Caco-2 (cell line): ENCODE data around the gene NUP205. TPM values are rescaled to one million over a fixed set of nuclear protein-coding genes. Genes with fewer than 3 reads are reported as not detected.

Experiments used
- BruUV-seq: library from RNA; stranded (reverse); fragments of 400-500 nt; replicated peaks from 2 replicates; lab custom pipeline; 2021; lab: Mats Ljungman, UMichigan
- CTCF ChIA-PET: fragments of 300-600 bp; sonication (Branson Sonifier 250); formaldehyde crosslinking; loops from one replicate; lab custom pipeline; 2022; ENCODE audit warnings: antibody characterized with exemption; lab: Charles Lee
- POLR2A ChIA-PET: fragments of 300-600 bp; sonication (Branson Sonifier 250); formaldehyde crosslinking; loops from one replicate; lab custom pipeline; 2022; ENCODE audit warnings: antibody characterized with exemption; lab: Charles Lee
- DNase-seq, 2 experiments: peaks; one replicate each; pipeline versions ENCODE4 v3.0.0 to v3.0.0-alpha.2; 2020 to 2022
- H3K27me3 ChIP-seq: replicated peaks from 2 replicates; pipeline ENCODE4 v1.6.0; 2011; ENCODE audit warnings: low read length; ENCODE audit not compliant: control insufficient read depth, insufficient read depth
- H3K36me3 ChIP-seq: 2 replicates; pipeline ENCODE4 v1.5.1; 2011; ENCODE audit warnings: low read length; ENCODE audit not compliant: control insufficient read depth, insufficient read depth
- H3K4me1 ChIP-seq: fragments of 250-450 bp; sonication (Bioruptor Pico); 2 replicates; pipeline ENCODE4 v1.5.1; 2020; ENCODE audit warnings: mild to moderate bottlenecking
- H3K4me3 ChIP-seq: 2 replicates; pipeline ENCODE4 v1.5.1; 2011; ENCODE audit warnings: low read depth, mild to moderate bottlenecking, control low read depth, low read length
- H3K9me3 ChIP-seq: fragments of 250-450 bp; sonication (Bioruptor Pico); 2 replicates; pipeline ENCODE4 v1.5.1; 2020; ENCODE audit warnings: mild to moderate bottlenecking, moderate library complexity
- H3K27ac Mint-ChIP-seq: one replicate; pipeline ENCODE4 v1.8.0; 2022; ENCODE audit warnings: mixed read lengths; ENCODE audit not compliant: unreplicated experiment
- H3K27me3 Mint-ChIP-seq: one replicate; pipeline ENCODE4 v1.8.0; 2022; ENCODE audit warnings: mixed read lengths; ENCODE audit not compliant: insufficient read depth, unreplicated experiment
- H3K36me3 Mint-ChIP-seq: one replicate; pipeline ENCODE4 v1.8.0; 2022; ENCODE audit warnings: mild to moderate bottlenecking, mixed read lengths; ENCODE audit not compliant: insufficient read depth, unreplicated experiment
- H3K4me1 Mint-ChIP-seq: one replicate; pipeline ENCODE4 v1.8.0; 2022; ENCODE audit warnings: low read depth, mixed read lengths; ENCODE audit not compliant: unreplicated experiment
- H3K4me3 Mint-ChIP-seq: one replicate; pipeline ENCODE4 v1.8.0; 2022; ENCODE audit warnings: mild to moderate bottlenecking, moderate library complexity, mixed read lengths; ENCODE audit not compliant: unreplicated experiment
- H3K9me3 Mint-ChIP-seq: one replicate; pipeline ENCODE4 v1.8.0; 2022; ENCODE audit warnings: mixed read lengths; ENCODE audit not compliant: unreplicated experiment
- CTCF ChIP-seq, 2 experiments: fragments of 200-600 bp in 1 of 2; IDR thresholded peaks; 1 replicate in 1 of 2; 2 replicates in 1 of 2; pipeline versions ENCODE4 v1.5.1 to v1.8.0; 2011 to 2022; ENCODE audit warnings: antibody characterized with exemption in 1 of 2, control low read depth in 1 of 2, inconsistent platforms in 1 of 2, low read depth in 1 of 2, low read length in 1 of 2, mild to moderate bottlenecking in 1 of 2, moderate library complexity in 1 of 2; ENCODE audit not compliant: insufficient read depth in 1 of 2, severe bottlenecking in 1 of 2, unreplicated experiment in 1 of 2
- intact Hi-C: fragments of 100-400 bp; cut with micrococcal nuclease; formaldehyde crosslinking; loops from one replicate; pipeline ENCODE4 v1.10.0; 2022; ENCODE audit not compliant: unreplicated experiment
- total RNA-seq: library from RNA; stranded (reverse); gene quantifications from 2 replicates; pipeline ENCODE4 v1.2.3, GENCODE V29; 2022

NUP205 gene
- total RNA-seq, 1 experiment from 2014 or later, result 115 TPM

DNA sequence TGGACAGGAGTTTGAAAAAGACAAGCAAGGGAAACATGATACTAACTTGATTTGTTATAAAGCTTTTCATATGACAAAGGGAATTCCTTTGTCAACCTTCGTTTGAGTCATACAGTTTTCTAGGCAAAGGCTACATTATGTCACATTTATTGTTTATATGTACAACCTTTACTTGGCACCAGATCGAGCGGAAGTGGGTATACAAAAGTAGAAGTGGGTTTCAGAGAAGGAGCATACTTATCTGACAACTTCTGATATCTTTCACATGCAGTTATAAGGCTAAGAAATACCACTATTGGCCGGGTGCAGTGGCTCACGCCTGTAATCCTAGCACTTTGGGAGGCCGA is 115.6 kb downstream of the NUP205 start:
- no TSS peak for BruUV-seq
- H3K4me3 Mint-ChIP-seq, result no peak overlapping the region
- Histone ChIP-seq H3K9me3 (no peaks in the 10 kb centered on the region), H3K27me3 (no peaks in the 10 kb centered on the region), H3K36me3 (no peaks in the 10 kb centered on the region), H3K4me1 (no peaks in the 10 kb centered on the region), H3K4me3 (no peak overlapping the region)
- DNase-seq, result no peak
- H3K4me1 Mint-ChIP-seq, result no peaks in the 10 kb centered on the region
- POLR2A ChIA-PET, result interaction anchor here (1.0 kb wide), 1 partner anchor 11 kb away, joined by 3 read pairs; the partner anchor contains the start of gene STMP1
- no peak overlapping the region for H3K27ac Mint-ChIP-seq
- peaks cover 9% of the 10 kb centered on the region for H3K9me3 Mint-ChIP-seq
- no peaks in the 10 kb centered on the region for H3K27me3 Mint-ChIP-seq
- no peaks in the 10 kb centered on the region for H3K36me3 Mint-ChIP-seq
- no peak for TF ChIP-seq CTCF (IDR thresholded peaks at IDR 0.05; ENCODE audit: insufficient read depth in 1 of 2, low read depth in 1 of 2, low read length in 1 of 2, severe bottlenecking in 1 of 2, unreplicated experiment in 1 of 2)
- intact Hi-C loops, result loop anchor here (2.0 kb wide), 2 partner anchors 71 to 123 kb away; no protein-coding TSS in a partner anchor
- CTCF ChIA-PET, result interaction anchor here (0.5 to 1.6 kb wide), 8 partner anchors 9 to 124 kb away, joined by 3 to 9 read pairs (median 4); partner anchors contain the start of gene STMP1

- no peak for DNase-seq
- no peak overlapping the region for H3K27ac Mint-ChIP-seq
- intact Hi-C loops, result no loop called here
These were observed 121.2 kb downstream of the NUP205 start for GRCh38 chr7:135678612-135679575.

More at GRCh38 chr7:135678612-135679575, 121.2 kb downstream of the NUP205 start:
- no peak for TF ChIP-seq CTCF (IDR thresholded peaks at IDR 0.05; ENCODE audit: insufficient read depth in 1 of 2, low read depth in 1 of 2, low read length in 1 of 2, severe bottlenecking in 1 of 2, unreplicated experiment in 1 of 2)
- H3K4me1 ChIP-seq, result no peaks in the 10 kb centered on the region
- BruUV-seq, result no TSS peak
- no peaks in the 10 kb centered on the region for H3K4me1 Mint-ChIP-seq
- no peaks in the 10 kb centered on the region for H3K27me3 ChIP-seq
- H3K27me3 Mint-ChIP-seq, result no peaks in the 10 kb centered on the region
- ChIA-PET POLR2A (no interaction called here), CTCF (interaction anchor here (0.6 kb wide), 1 partner anchor 80 kb away, joined by 3 read pairs; no protein-coding TSS in a partner anchor)
- H3K36me3 ChIP-seq, result no peaks in the 10 kb centered on the region
- no peaks in the 10 kb centered on the region for H3K36me3 Mint-ChIP-seq
- H3K4me3 Mint-ChIP-seq, result no peak overlapping the region
- H3K9me3 Mint-ChIP-seq, result no peaks in the 10 kb centered on the region
- H3K4me3 ChIP-seq, result no peak overlapping the region
- no peaks in the 10 kb centered on the region for H3K9me3 ChIP-seq
